Hematopoietic multipotent progenitor cell treated with erythropoietin and hydrocortisone succinate and interleukin-3 and kit ligand, for 8 days (in vitro differentiated cells): Measurements from ENCODE around the gene JAK3.
"Not testable (repeated sequence)": the region's sequence is repeated elsewhere in the genome, so short reads cannot be mapped to it uniquely, and the experiment has no call there.

Experiments
- DNase-seq: peaks from one replicate; pipeline ENCODE4 v3.0.0-alpha.2; 2015

Gene JAK3

DNA sequence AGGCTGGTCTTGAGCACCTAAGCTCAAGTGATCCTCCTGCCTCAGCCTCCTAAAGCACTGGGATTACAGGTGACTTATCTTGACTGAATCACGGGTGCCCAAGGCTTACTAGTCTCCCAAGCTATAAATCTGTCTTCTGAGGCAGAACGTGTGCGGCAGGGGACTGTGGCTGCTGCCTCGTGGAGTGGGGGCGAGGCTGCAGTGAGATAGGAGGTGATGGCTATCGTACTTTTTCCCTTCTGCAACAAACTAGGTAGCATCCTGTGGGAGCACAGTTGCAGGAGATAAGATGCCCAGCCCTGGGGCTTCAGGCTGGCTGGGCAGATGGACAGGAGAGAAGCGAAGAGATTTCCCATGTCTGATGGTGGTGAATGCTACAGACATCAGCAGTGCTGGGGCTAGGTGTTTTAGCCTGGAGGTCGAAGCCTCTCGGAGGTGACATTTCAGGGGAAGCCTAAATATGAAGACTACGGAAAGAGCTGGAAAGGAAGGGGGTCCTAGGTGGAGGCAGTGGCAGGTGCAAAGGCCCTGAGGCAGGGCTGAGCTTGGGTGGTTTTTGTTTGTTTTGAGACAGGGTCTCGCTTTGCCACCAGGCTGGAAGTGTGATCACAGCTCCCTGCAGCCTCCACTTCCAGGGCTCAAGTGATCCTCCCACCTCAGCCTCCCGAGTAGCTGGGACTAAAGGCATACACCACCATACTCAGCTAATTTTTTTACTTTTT, 45.5 kb downstream of the JAK3 start:
- DNase-seq: no peak

GRCh38 chr19:17798599-17798998, 49.2 kb downstream of the JAK3 start:
- DNase-seq: not testable (repeated sequence)

DNA sequence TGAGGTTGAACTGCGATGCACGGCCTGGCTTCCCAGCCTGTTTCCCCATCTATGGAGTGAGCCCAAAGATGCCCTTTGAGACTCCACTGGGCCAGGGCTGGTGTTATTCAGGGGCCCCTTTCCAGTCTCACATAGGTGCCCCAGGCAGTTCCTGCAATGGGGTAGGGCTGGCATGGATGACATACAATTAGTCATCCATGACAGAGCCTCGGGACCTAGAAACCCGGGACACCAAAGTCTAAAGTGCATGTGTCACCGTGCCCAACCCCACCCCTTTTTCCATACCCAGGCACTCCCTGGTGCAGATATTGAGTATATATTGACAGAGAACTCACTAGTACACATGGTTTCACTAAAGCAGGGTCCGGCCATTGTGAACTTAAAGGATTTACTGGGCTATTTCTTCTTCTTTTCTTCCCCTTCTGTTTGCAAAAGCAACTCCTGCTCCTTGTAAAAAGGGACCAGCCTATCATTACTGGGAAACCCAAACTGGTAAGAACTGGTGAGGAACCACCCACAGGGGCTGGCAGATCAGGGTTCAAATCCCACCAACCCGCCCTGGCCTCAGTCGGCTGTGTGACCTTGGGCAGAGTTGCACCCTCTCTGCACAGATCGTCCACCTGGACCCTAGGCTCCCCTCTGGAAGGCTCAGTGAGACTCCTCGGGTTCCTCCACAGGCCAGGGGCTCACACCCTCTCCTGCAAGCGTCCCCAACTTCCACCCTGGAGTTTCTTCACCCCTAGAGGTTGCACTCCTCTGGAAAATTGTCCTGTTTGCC, 50.2 kb downstream of the JAK3 start:
- peak; percentile 48 for DNase-seq

- DNase-seq: no peak
These were observed 50.9 kb downstream of the JAK3 start for GRCh38 chr19:17796838-17797423.

GRCh38 chr19:17796013-17796837, 51.6 kb downstream of the JAK3 start:
- no peak for DNase-seq

DNA sequence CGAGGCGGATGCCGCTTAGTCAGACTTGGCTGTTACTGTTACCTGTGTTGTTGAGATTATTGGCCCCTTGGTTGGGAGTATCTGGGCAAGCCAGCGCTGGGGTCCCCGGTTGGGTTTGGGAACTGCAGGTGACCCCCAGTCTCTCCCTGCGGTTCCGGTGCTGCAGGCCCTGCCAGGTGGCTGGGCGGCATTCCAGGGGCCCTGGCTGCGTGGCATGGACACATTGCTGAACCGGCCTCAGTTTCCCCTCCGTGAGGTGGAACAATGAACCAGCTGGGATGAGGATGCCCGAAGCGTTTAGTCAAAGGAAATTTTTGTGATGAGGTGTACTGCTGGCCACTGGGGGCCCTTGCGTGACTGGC, 52.3 kb downstream of the JAK3 start:
- DNase-seq: no peak

DNA sequence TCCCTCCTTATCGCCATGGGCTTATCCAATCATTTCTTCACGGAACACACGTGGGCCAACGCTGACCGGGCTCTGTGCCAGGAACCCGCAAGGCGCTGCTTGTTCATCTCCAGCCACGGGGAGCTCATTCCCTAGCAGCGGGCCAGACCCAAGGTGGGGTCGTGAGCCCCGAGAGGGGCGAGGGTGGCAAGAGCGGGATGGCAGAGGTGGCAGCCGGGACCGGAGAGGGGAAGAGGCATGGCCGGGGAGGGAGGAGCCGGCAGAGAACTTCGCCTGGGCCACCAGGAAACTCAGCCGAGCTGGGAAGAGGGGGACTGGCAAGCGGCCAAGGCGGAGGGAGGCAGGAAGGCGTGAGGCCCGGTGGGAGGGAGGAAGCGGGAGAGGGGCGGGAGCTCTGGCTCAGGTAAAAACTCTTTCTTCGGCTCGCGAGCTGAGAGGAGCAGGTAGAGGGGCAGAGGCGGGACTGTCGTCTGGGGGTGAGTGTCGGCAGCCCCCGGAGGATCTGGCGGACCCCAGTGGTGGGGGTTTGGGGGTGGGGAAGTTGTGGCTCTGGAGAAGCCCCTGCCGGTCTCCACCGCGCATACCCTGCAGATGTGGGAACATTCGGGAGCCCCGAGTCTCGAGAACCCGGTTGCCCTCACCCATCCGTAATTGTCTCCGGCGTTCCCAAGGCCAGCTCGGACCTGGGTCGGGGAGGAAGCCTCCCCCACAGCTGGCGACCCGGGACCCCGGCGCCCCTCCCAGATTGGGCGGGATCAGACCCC, 52.9 kb downstream of the JAK3 start, which contains the start of gene B3GNT3:
TSS of gene B3GNT3 (plus strand) at position 408 of the 764 bp plus-strand sequence. CDS start 12,670 bp downstream, outside the sequence.
- DNase-seq: peak; percentile 54

- DNase-seq: no peak
These were observed 53.4 kb downstream of the JAK3 start for GRCh38 chr19:17794412-17794730.

- DNase-seq: peak; percentile 18
These were observed 57.6 kb downstream of the JAK3 start for GRCh38 chr19:17790059-17790780.

DNA sequence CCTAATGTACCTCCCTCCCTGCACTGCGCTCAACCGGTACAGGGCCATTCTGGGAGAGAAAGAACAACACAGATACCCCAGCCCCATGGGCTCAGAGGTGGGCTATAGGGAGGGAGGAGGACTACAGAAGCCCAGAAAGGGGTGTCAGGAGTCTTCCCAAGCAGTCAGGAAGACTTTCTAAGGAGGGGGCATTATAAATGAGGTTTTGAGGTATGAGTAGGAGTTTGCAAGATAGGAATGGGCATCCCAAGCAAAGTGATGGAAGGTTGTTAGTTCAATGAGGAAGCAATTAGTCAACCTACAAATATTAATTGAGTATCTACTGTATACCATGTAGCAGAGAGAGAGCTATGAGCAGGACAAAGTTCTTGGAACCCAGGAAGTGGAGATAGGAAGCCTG, 59.1 kb downstream of the JAK3 start:
- no peak for DNase-seq

DNA sequence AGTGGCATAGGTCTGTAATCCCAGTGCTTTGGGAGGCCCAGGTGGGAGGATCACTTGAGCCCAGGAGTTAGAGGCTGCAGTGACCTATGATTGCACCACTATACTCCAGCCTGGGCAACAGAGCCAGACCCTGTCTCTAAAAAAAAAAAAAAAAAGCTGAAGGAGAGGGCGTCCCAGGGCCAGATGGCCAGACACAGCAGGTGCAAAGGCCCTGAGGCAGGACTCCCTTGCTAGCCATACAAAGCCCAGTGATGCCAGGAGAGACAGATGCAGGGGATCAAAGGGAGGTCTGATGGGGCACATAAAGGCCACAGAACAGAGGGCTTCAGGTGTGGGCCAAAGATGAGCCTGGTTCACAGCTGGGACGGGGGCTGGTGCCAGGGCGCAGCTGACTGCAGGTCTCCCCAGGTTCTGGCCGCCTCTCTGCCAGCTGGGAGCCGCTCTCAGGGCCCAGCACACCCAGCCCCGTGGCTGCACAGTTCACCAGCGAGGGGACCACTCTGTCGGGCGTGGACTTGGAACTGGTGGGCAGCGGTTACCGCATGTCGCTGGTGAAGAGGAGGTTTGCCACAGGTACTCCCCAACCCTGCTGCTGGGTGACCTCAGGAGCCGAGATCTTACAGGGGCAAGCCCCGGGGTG, 60.4 kb downstream of the JAK3 start:
- DNase-seq: no peak

- peak; percentile 81 for DNase-seq
These were observed 63.4 kb downstream of the JAK3 start for GRCh38 chr19:17784201-17785008.

DNA sequence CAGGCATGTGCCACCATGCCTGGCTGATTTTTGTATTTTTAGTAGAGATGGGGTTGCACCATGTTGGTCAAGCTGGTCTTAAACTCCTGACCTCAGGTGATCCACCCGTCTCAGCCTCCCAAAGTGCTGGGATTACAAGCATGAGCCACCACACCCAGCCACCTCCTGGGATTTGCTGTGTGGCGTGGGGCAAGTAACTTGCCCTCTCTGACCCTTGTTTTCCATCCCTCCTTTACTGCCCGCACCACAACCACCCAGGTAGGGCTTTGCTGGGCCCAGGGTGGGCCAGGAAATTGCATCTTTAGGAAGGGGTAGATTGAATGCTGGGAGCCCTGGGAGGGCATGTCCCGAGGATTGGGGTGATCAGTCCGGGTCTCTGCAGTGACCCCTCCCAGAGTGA, 64.1 kb downstream of the JAK3 start:
- DNase-seq: not testable (repeated sequence)

DNA sequence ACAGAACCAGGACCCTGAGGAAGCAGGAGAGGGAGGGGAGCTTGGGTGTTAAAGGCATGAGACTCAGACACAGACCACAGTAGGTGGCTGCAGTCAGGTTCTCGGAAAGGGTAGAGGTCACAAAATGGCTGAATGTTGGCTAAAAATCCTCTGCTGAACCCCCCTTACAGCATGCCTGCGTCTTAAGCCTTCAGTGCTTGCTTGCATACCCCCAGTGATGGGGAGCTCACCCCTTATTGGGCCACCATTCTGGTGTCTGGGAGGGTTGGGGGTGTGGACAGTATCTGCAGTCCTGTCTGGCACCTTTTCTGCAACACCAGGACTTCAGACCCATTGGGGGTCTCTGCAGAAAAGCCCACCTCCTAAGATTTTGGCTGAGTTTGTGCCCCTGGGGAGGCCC, 67.0 kb downstream of the JAK3 start:
- no peak for DNase-seq

DNA sequence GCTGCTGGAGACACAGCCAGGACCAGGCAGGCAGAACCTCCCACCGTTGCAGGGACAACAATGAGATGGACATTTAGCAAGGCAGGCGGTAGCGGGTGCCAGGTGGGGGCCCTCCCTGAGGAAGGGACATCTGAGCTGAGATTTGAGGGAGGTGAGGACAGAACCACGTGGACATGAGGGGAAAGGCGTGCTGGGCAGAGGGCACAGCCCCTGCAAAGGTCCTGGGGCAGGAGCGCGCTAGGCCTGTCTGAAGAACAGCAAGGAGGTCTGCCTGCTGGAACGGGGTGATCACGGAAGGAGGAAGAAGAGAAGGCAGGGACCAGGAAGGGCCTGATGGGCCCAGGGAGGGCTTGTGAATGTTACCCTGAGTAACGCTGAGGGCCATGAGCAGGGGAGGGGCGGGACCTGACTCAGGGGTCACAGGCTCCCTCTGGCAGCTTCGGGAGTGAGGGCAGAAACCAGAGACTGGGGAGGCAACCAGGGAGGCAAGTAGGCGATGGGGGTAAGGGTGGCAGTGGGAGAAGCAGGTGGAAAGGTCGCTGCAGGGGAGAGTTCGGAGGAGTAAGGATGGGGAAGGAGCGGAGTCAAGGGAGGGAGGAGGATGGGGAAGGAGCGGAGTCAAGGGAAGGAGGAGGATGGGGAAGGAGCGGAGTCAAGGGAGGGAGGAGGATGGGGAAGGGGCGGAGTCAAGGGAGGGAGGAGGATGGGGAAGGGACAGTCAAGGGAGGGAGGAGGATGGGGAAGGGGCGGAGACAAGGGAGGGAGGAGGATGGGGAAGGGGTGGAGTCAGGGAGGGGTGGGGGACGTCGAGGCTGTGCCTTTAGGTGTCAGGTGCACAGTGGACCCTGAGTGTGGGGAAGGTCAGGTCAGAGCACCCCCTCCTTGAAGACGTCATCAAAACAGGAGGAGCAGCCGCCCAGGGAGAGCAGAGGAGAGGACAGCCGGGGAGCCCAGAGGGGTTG, 68.5 kb downstream of the JAK3 start:
- peak; percentile 52 for DNase-seq

DNA sequence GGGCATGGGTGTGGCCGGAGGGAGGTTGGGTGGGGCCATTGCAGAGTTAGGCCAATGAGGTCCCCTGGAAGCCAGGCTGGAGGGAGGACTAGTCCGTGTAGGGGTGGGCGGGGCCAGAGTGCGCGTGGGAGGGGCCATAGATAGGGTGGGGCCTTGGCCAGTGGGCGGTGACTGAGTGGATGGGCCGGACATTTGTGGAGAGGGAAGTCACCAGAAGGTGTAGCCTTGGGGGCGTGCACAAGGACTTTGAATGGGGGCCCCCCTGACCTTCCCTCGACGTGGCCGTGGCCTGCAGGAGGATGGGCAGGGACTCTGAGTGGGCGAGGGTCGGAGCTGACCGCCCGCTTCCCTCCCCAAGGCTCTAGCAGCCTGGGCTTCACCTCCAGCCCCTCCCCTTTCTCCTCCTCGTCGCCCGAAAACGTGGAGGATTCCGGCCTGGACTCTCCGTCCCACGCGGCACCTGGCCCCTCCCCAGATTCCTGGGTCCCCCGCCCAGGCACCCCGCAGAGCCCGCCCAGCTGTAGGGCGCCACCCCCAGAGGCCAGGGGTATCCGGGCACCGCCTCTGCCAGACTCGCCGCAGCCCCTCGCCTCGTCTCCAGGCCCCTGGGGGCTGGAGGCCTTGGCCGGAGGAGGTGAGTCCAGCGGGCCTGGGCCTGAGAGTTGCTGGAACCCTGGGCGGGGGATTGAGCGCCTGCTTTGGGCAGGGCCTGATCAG, 69.4 kb downstream of the JAK3 start:
- DNase-seq: peak; percentile 77

GRCh38 chr19:17777840-17778239, 69.9 kb downstream of the JAK3 start:
- not testable (repeated sequence) for DNase-seq
